WTC11 (cell line): ENCODE results near the gene PSD4. TPM values are rescaled to one million over a fixed set of nuclear protein-coding genes. Genes with fewer than 3 reads are reported as not detected.

ENCODE experiments used
- ATAC-seq: fragments of 200-7000 bp; cut with Tn5 transposase; 2 replicates; pipeline ENCODE4 v1.10.0; 2021; ENCODE audit warnings: mild to moderate bottlenecking, moderate library complexity
- CTCF ChIA-PET: fragments of 300-600 bp; sonication (Branson Sonifier 250); formaldehyde crosslinking; loops from one replicate; lab custom pipeline; 2021; ENCODE audit warnings: antibody characterized with exemption; lab: Charles Lee
- POLR2A ChIA-PET: fragments of 350-600 bp; sonication (Branson Sonifier 250); formaldehyde crosslinking; loops from one replicate; lab custom pipeline; 2021; ENCODE audit warnings: antibody characterized with exemption; lab: Charles Lee
- DNase-seq: peaks from one replicate; pipeline ENCODE4 v3.0.0; 2021; ENCODE audit warnings: low spot score
- H3K27ac Mint-ChIP-seq: 2 replicates; pipeline ENCODE4 v1.8.0; 2021; ENCODE audit warnings: mixed read lengths
- H3K27me3 Mint-ChIP-seq: 2 replicates; pipeline ENCODE4 v1.8.0; 2021; ENCODE audit warnings: low read depth, mild to moderate bottlenecking, moderate library complexity, mixed read lengths
- H3K36me3 Mint-ChIP-seq: 2 replicates; pipeline ENCODE4 v1.8.0; 2021; ENCODE audit warnings: mixed read lengths
- H3K4me1 Mint-ChIP-seq: 2 replicates; pipeline ENCODE4 v1.8.0; 2022; ENCODE audit warnings: mixed read lengths
- H3K4me3 Mint-ChIP-seq: 2 replicates; pipeline ENCODE4 v1.8.0; 2021; ENCODE audit warnings: mild to moderate bottlenecking, moderate library complexity, mixed read lengths
- H3K9me3 Mint-ChIP-seq: 2 replicates; pipeline ENCODE4 v1.8.0; 2021; ENCODE audit warnings: mixed read lengths
- ELF4 ChIP-seq: sonication (generic); formaldehyde crosslinking; IDR thresholded peaks from 2 replicates; pipeline ENCODE4 v1.8.1; 2022; ENCODE audit warnings: low read depth, mild to moderate bottlenecking, moderate library complexity, missing genetic modification reagents
- ESRRA ChIP-seq: sonication (generic); formaldehyde crosslinking; IDR thresholded peaks from 2 replicates; pipeline ENCODE4 v1.8.1; 2022; ENCODE audit warnings: mild to moderate bottlenecking, missing genetic modification reagents, borderline replicate concordance
- FOXP1 ChIP-seq: sonication (generic); formaldehyde crosslinking; IDR thresholded peaks from 2 replicates; pipeline ENCODE4 v1.8.0; 2022; ENCODE audit warnings: missing genetic modification reagents, mild to moderate bottlenecking, moderate library complexity, borderline replicate concordance
- GABPB1 ChIP-seq: sonication (generic); formaldehyde crosslinking; IDR thresholded peaks from 2 replicates; pipeline ENCODE4 v1.8.1; 2023; ENCODE audit warnings: mild to moderate bottlenecking, missing genetic modification reagents
- GRHL2 ChIP-seq: fragments of 250-450 bp; sonication (Bioruptor Pico); IDR thresholded peaks from 2 replicates; pipeline ENCODE4 v1.8.0; 2022; ENCODE audit warnings: mild to moderate bottlenecking, moderate library complexity; ENCODE audit not compliant: insufficient replicate concordance, severe bottlenecking
- GTF2I ChIP-seq: fragments of 250-450 bp; sonication (Bioruptor Pico); conservative IDR thresholded peaks from 2 replicates; pipeline ENCODE4 v1.4.0; 2021; ENCODE audit warnings: mild to moderate bottlenecking
- JUN ChIP-seq: sonication (generic); formaldehyde crosslinking; IDR thresholded peaks from 2 replicates; pipeline ENCODE4 v1.8.0; 2023; ENCODE audit warnings: mild to moderate bottlenecking, missing genetic modification reagents
- KAT7 ChIP-seq: sonication (generic); formaldehyde crosslinking; IDR thresholded peaks from 2 replicates; pipeline ENCODE4 v1.8.1; 2023; ENCODE audit warnings: missing genetic modification reagents, mild to moderate bottlenecking, borderline replicate concordance
- NR3C1 ChIP-seq: sonication (generic); formaldehyde crosslinking; conservative IDR thresholded peaks from 2 replicates; pipeline ENCODE4 v1.8.1; 2023; ENCODE audit warnings: low read depth, mild to moderate bottlenecking, missing genetic modification reagents
- OVOL2 ChIP-seq: fragments of 250-450 bp; sonication (Bioruptor Pico); IDR thresholded peaks from 2 replicates; pipeline ENCODE4 v1.9.0; 2021; ENCODE audit warnings: mild to moderate bottlenecking, borderline replicate concordance
- SMAD3 ChIP-seq: sonication (generic); formaldehyde crosslinking; IDR thresholded peaks from 2 replicates; pipeline ENCODE4 v1.8.0; 2022; ENCODE audit warnings: missing genetic modification reagents, mild to moderate bottlenecking, borderline replicate concordance
- TCF7 ChIP-seq: sonication (generic); formaldehyde crosslinking; IDR thresholded peaks from 2 replicates; pipeline ENCODE4 v1.8.0; 2022; ENCODE audit warnings: mild to moderate bottlenecking, low read depth, missing genetic modification reagents, moderate library complexity
- TP53 ChIP-seq: sonication (generic); formaldehyde crosslinking; IDR thresholded peaks from 2 replicates; pipeline ENCODE4 v1.8.1; 2023; ENCODE audit warnings: mild to moderate bottlenecking, missing genetic modification reagents
- ZNF317 ChIP-seq: sonication (generic); formaldehyde crosslinking; IDR thresholded peaks from 2 replicates; pipeline ENCODE4 v1.8.1; 2023; ENCODE audit warnings: low read depth, mild to moderate bottlenecking, moderate library complexity, missing genetic modification reagents, borderline replicate concordance
- total RNA-seq: library from RNA; stranded (reverse); gene quantifications from 3 replicates; pipeline ENCODE4 v1.2.3, GENCODE V29; 2021
- TF ChIP-seq, protein P1 (sequence below): sonication (generic); formaldehyde crosslinking; IDR thresholded peaks from 2 replicates; pipeline ENCODE4 v1.8.1; 2023; ENCODE audit warnings: mild to moderate bottlenecking, missing genetic modification reagents, borderline replicate concordance
- TF ChIP-seq, protein P2 (sequence below): sonication (generic); formaldehyde crosslinking; IDR thresholded peaks from 2 replicates; pipeline ENCODE4 v1.8.1; 2022; ENCODE audit warnings: missing genetic modification reagents, borderline replicate concordance
- TF ChIP-seq, protein P3 (sequence below): fragments of 250-450 bp; sonication (Bioruptor Pico); IDR thresholded peaks from 2 replicates; pipeline ENCODE4 v1.9.0; 2021; ENCODE audit warnings: mild to moderate bottlenecking
- TF ChIP-seq, protein P4 (sequence below): sonication (generic); formaldehyde crosslinking; IDR thresholded peaks from 2 replicates; pipeline ENCODE4 v1.8.0; 2023; ENCODE audit warnings: missing genetic modification reagents, mild to moderate bottlenecking, borderline replicate concordance

Gene PSD4
- total RNA-seq, 1 experiment from 2014 or later, result 1.5 TPM

DNA sequence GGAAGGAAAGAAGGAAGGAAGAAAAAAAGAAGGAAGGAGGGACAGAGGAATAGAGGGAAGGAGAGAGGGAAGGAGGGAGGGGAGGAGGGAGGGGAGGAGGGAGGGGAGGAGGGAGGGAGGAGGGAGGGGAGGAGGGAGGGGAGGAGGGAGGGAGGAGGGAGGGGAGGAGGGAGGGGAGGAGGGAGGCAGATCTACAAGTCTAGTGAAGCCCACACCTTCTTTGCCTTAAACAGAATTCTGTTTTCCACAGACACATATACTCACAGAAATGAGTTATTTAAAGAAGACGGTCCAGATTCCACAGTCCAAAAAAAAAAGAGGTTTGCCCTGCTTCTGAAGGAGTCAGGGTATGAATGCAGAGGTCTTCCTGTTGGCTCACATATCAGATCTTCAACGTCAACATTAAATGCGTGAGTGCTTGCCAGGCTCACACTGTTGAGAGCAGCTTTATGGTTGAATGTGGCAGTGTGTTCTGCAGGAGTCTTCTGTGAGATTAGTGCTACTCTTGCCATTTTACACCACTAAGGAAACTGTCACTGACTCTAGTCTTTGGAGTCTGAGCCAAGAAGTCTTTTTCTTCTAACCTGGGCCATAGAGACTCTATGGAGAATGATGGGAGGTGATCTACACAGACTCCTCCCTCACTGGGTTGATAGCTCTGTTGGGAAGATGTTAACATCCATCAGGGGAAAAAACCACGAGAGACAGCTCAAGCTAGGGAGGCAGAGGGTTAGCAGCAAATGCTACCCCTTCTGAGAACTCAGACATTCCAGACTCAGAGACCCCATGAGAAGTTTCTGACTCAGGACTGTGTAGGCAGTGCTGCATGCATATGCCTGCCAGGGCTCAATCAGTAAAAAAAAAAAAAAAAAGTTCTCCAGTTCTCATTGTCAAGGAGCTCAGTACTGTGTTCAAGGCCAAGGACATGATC, 81.6 kb downstream of the PSD4 start (continued):
- TF ChIP-seq, protein P1, sequence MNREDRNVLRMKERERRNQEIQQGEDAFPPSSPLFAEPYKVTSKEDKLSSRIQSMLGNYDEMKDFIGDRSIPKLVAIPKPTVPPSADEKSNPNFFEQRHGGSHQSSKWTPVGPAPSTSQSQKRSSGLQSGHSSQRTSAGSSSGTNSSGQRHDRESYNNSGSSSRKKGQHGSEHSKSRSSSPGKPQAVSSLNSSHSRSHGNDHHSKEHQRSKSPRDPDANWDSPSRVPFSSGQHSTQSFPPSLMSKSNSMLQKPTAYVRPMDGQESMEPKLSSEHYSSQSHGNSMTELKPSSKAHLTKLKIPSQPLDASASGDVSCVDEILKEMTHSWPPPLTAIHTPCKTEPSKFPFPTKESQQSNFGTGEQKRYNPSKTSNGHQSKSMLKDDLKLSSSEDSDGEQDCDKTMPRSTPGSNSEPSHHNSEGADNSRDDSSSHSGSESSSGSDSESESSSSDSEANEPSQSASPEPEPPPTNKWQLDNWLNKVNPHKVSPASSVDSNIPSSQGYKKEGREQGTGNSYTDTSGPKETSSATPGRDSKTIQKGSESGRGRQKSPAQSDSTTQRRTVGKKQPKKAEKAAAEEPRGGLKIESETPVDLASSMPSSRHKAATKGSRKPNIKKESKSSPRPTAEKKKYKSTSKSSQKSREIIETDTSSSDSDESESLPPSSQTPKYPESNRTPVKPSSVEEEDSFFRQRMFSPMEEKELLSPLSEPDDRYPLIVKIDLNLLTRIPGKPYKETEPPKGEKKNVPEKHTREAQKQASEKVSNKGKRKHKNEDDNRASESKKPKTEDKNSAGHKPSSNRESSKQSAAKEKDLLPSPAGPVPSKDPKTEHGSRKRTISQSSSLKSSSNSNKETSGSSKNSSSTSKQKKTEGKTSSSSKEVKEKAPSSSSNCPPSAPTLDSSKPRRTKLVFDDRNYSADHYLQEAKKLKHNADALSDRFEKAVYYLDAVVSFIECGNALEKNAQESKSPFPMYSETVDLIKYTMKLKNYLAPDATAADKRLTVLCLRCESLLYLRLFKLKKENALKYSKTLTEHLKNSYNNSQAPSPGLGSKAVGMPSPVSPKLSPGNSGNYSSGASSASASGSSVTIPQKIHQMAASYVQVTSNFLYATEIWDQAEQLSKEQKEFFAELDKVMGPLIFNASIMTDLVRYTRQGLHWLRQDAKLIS (CRISPR knock-in tag), result no peak
- no peak for TF ChIP-seq TP53 (CRISPR knock-in tag)
- TF ChIP-seq SMAD3 (CRISPR knock-in tag), result no peak
- TF ChIP-seq, all 79 proteins: peak for 0

DNA sequence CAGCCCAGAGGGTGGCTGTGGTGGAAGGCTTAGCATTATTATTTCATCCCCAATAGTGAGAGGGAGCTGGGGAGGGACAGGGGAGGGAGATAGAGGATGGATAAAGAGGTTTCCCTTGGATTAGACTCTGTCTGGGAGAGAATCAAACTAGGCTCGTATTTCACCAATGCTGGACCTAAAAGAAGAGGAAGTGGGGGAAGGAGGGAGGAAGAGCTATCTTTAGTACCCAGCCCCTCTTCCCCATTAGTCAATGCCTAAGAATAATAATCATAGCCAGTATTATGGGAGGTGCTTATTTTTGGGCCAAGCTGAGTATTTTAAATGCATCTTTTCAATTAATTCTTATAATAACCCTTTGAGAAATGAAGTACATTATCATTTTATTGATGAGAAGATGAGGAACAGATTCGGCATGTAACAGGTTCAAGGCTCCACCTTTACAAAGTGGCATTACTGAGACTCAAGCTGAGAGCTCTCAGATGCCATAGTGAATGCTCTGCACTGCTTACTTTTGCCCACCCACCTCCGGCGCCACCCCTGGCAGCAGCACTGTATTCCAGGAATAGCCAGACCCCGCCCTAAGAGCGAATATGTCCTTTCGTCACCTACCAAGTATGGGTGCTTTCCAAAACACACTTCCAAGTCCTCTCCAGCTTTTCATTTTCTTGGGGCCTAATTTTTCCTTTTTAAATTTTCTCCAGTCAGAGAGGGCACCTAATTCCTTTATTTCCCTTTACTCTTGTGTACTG, 83.9 kb downstream of the PSD4 start:
- CTCF ChIA-PET, result interaction anchor here (0.5 to 2.5 kb wide), 4 partner anchors 9 to 177 kb away, joined by 3 to 12 read pairs (median 5); no protein-coding TSS in a partner anchor
- ATAC-seq, result peak; percentile 59; the same call in 1 of the 2 replicates
- H3K27me3 Mint-ChIP-seq, result peaks cover 38% of the 10 kb centered on the region
- DNase-seq, result no peak
- peaks cover 7% of the 10 kb centered on the region for H3K36me3 Mint-ChIP-seq
- no peak overlapping the region for H3K27ac Mint-ChIP-seq
- TF ChIP-seq TCF7 (CRISPR knock-in tag), result no peak
- no peak for TF ChIP-seq ZNF317 (CRISPR knock-in tag)
- TF ChIP-seq SMAD3 (CRISPR knock-in tag), result no peak
- no peak for TF ChIP-seq GABPB1 (CRISPR knock-in tag)
- no peak for TF ChIP-seq JUN (CRISPR knock-in tag)
- TF ChIP-seq OVOL2 (CRISPR knock-in tag), result no peak
- TF ChIP-seq, protein P2, sequence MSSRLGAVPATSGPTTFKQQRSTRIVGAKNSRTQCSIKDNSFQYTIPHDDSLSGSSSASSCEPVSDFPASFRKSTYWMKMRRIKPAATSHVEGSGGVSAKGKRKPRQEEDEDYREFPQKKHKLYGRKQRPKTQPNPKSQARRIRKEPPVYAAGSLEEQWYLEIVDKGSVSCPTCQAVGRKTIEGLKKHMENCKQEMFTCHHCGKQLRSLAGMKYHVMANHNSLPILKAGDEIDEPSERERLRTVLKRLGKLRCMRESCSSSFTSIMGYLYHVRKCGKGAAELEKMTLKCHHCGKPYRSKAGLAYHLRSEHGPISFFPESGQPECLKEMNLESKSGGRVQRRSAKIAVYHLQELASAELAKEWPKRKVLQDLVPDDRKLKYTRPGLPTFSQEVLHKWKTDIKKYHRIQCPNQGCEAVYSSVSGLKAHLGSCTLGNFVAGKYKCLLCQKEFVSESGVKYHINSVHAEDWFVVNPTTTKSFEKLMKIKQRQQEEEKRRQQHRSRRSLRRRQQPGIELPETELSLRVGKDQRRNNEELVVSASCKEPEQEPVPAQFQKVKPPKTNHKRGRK (CRISPR knock-in tag), result 0 out of 2 replicates have a peak, but pooled peaks have one; percentile 29
- H3K9me3 Mint-ChIP-seq, result peaks cover 8% of the 10 kb centered on the region; the same call in 1 of the 2 replicates
- POLR2A ChIA-PET, result no interaction called here
- no peak overlapping the region for H3K4me3 Mint-ChIP-seq
- peaks cover 21% of the 10 kb centered on the region for H3K4me1 Mint-ChIP-seq

DNA sequence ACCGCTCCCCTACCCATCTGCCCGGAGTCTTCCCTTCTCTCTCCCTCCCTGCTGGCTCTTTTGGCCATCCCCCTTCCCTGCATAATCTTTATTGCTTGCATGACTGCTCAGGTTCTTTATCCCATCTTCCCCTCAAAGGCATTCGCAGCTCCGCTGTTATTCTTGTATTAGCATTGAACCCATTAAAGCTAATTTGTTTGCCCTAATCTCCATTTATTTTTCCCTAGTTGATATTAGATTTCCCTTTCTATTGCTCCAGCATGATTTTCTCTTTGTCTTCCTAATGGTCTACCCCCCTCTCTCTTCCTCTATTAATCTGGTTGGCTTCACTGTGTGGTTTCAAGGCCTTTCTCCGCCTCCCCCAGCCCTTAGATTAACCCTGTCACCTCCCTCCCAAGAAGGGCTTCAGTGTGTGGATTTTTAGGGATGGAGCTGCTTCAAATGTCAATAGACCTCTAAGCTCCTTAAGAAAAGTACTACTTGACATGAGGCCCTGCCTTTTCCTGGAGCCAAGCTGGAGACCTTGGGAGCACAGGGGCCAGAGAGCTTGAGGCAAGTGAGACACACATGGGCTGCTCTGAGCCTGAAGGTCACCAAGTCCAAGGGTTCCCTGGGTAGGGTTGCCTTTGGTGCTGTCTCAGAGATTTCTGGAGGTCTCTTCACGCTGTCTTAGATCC, 84.8 kb downstream of the PSD4 start:
- Mint-ChIP-seq H3K4me1 (peaks cover 21% of the 10 kb centered on the region), H3K4me3 (no peak overlapping the region), H3K27ac (no peak overlapping the region), H3K27me3 (peaks cover 43% of the 10 kb centered on the region), H3K36me3 (peaks cover 7% of the 10 kb centered on the region), H3K9me3 (peaks cover 8% of the 10 kb centered on the region; the same call in 1 of the 2 replicates)
- CTCF ChIA-PET, result interaction anchor here (1.3 to 2.5 kb wide), 3 partner anchors 9 to 149 kb away, joined by 3 to 12 read pairs (median 4); no protein-coding TSS in a partner anchor
- ATAC-seq, result no peak
- TF ChIP-seq GTF2I (CRISPR knock-in tag) (no peak), GRHL2 (CRISPR knock-in tag) (no peak), NR3C1 (no peak), KAT7 (no peak), ELF4 (CRISPR knock-in tag) (no peak), TP53 (CRISPR knock-in tag) (no peak), FOXP1 (CRISPR knock-in tag) (no peak), ESRRA (CRISPR knock-in tag) (no peak)
- TF ChIP-seq, protein P3, sequence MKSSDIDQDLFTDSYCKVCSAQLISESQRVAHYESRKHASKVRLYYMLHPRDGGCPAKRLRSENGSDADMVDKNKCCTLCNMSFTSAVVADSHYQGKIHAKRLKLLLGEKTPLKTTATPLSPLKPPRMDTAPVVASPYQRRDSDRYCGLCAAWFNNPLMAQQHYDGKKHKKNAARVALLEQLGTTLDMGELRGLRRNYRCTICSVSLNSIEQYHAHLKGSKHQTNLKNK (CRISPR knock-in tag), result no peak
- TF ChIP-seq, protein P4, sequence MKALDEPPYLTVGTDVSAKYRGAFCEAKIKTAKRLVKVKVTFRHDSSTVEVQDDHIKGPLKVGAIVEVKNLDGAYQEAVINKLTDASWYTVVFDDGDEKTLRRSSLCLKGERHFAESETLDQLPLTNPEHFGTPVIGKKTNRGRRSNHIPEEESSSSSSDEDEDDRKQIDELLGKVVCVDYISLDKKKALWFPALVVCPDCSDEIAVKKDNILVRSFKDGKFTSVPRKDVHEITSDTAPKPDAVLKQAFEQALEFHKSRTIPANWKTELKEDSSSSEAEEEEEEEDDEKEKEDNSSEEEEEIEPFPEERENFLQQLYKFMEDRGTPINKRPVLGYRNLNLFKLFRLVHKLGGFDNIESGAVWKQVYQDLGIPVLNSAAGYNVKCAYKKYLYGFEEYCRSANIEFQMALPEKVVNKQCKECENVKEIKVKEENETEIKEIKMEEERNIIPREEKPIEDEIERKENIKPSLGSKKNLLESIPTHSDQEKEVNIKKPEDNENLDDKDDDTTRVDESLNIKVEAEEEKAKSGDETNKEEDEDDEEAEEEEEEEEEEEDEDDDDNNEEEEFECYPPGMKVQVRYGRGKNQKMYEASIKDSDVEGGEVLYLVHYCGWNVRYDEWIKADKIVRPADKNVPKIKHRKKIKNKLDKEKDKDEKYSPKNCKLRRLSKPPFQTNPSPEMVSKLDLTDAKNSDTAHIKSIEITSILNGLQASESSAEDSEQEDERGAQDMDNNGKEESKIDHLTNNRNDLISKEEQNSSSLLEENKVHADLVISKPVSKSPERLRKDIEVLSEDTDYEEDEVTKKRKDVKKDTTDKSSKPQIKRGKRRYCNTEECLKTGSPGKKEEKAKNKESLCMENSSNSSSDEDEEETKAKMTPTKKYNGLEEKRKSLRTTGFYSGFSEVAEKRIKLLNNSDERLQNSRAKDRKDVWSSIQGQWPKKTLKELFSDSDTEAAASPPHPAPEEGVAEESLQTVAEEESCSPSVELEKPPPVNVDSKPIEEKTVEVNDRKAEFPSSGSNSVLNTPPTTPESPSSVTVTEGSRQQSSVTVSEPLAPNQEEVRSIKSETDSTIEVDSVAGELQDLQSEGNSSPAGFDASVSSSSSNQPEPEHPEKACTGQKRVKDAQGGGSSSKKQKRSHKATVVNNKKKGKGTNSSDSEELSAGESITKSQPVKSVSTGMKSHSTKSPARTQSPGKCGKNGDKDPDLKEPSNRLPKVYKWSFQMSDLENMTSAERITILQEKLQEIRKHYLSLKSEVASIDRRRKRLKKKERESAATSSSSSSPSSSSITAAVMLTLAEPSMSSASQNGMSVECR (CRISPR knock-in tag), result no peak
- POLR2A ChIA-PET, result no interaction called here
- no peak for DNase-seq
